DOHH2 (cell line): ENCODE data around the gene FAM216B.

Source experiments
- H3F3A ChIP-seq: fragments of 200-600 bp; sonication (generic), shearing (Covaris generic); 2 replicates; pipeline ENCODE4 v1.6.0; 2016; ENCODE audit warnings: antibody characterized with exemption, mild to moderate bottlenecking; ENCODE audit not compliant: control insufficient read depth, insufficient read depth
- H3K27ac ChIP-seq: fragments of 200-600 bp; sonication (generic); 2 replicates; pipeline ENCODE4 v1.5.1; 2014; ENCODE audit warnings: low read depth, mild to moderate bottlenecking, low read length, moderate library complexity
- H3K27me3 ChIP-seq: fragments of 200-600 bp; sonication (generic); 2 replicates; pipeline ENCODE4 v1.6.1; 2014; ENCODE audit warnings: mild to moderate bottlenecking, low read length, mixed read lengths; ENCODE audit not compliant: control insufficient read depth
- H3K36me3 ChIP-seq: fragments of 200-600 bp; sonication (generic); 2 replicates; pipeline ENCODE4 v1.6.1; 2014; ENCODE audit warnings: mild to moderate bottlenecking, low read length, moderate library complexity, mixed read lengths; ENCODE audit not compliant: control insufficient read depth
- H3K4me1 ChIP-seq: fragments of 200-600 bp; sonication (generic); 2 replicates; pipeline ENCODE4 v1.6.1; 2014; ENCODE audit warnings: mild to moderate bottlenecking, low read length, mixed read lengths; ENCODE audit not compliant: control insufficient read depth
- H3K4me2 ChIP-seq: fragments of 200-600 bp; sonication (generic); 2 replicates; pipeline ENCODE4 v1.6.0; 2014; ENCODE audit warnings: mild to moderate bottlenecking, low read length, moderate library complexity
- H3K4me3 ChIP-seq: fragments of 200-600 bp; sonication (generic); 2 replicates; pipeline ENCODE4 v1.5.1; 2014; ENCODE audit warnings: mild to moderate bottlenecking, low read length, mixed read lengths
- H3K79me2 ChIP-seq: fragments of 200-600 bp; sonication (generic); 2 replicates; pipeline ENCODE4 v1.6.1; 2014; ENCODE audit warnings: mild to moderate bottlenecking, low read length, mixed read lengths; ENCODE audit not compliant: control insufficient read depth
- H3K9me2 ChIP-seq: fragments of 200-600 bp; sonication (generic); replicated peaks from 2 replicates; pipeline ENCODE4 v1.6.1; 2014; ENCODE audit warnings: mild to moderate bottlenecking, low read length, mixed read lengths; ENCODE audit not compliant: control insufficient read depth
- H3K9me3 ChIP-seq: fragments of 200-600 bp; sonication (generic); 2 replicates; pipeline ENCODE4 v1.6.1; 2014; ENCODE audit warnings: antibody characterized with exemption, low read length, mixed read lengths; ENCODE audit not compliant: control insufficient read depth, insufficient read depth
- H4K20me1 ChIP-seq: fragments of 200-600 bp; sonication (generic); 2 replicates; pipeline ENCODE4 v1.6.0; 2014; ENCODE audit warnings: low read depth, mild to moderate bottlenecking, antibody characterized with exemption, low read length, moderate library complexity; ENCODE audit not compliant: control insufficient read depth, insufficient read depth
- EZH2phosphoT487 ChIP-seq: fragments of 200-600 bp; sonication (generic); IDR thresholded peaks from 2 replicates; pipeline ENCODE4 v1.6.1; 2017; ENCODE audit warnings: borderline replicate concordance, mild to moderate bottlenecking, antibody characterized with exemption, low read length, moderate library complexity, mixed read lengths
- TF ChIP-seq, protein P1 (sequence below): fragments of 200-600 bp; sonication (generic); IDR thresholded peaks from one replicate; pipeline ENCODE4 v1.5.1; 2014; ENCODE audit warnings: antibody characterized with exemption, mild to moderate bottlenecking, low read depth, low read length; ENCODE audit not compliant: poor library complexity, severe bottlenecking

Gene FAM216B

DNA sequence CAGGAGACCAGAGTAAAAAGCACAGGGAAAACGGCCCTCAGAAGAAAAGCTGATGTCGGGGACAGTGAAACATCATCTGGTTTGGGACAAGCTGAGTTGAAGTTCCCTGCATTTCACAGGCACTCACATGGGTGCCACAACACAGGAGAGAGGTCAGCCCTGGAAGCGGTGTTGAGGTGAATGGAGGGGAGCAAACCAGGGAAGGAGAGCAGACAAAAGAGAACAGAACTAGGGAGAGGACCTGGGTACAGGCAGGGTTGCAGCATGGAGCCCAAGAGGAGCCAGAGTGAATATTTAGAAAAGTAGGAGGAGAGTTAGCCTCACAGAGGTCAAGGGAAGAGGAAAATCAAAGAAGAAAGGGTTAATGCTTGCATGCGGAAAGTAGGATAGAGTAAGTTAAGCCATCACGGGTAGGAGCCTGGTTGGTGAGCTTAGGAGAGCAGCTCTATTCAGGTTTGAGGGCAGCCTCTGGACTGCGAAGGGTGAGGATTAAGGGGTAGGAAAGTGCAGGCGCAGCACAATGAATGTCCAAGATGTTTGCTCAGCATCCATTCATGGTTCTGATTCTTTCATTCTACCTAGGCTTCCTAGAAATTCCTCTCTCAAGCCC, 15.5 kb downstream of the FAM216B start:
- H3K27me3 ChIP-seq = no peaks in the 10 kb centered on the region
- no peaks in the 10 kb centered on the region for H3K36me3 ChIP-seq
- H3K4me2 ChIP-seq = no peak overlapping the region
- no peaks in the 10 kb centered on the region for H3K9me2 ChIP-seq
- no peak overlapping the region for H3K27ac ChIP-seq
- H3F3A ChIP-seq = no peaks in the 10 kb centered on the region
- H3K4me1 ChIP-seq = no peaks in the 10 kb centered on the region
- no peaks in the 10 kb centered on the region for H3K9me3 ChIP-seq
- H3K79me2 ChIP-seq = no peaks in the 10 kb centered on the region
- H4K20me1 ChIP-seq = no peaks in the 10 kb centered on the region
- TF ChIP-seq, protein P1, sequence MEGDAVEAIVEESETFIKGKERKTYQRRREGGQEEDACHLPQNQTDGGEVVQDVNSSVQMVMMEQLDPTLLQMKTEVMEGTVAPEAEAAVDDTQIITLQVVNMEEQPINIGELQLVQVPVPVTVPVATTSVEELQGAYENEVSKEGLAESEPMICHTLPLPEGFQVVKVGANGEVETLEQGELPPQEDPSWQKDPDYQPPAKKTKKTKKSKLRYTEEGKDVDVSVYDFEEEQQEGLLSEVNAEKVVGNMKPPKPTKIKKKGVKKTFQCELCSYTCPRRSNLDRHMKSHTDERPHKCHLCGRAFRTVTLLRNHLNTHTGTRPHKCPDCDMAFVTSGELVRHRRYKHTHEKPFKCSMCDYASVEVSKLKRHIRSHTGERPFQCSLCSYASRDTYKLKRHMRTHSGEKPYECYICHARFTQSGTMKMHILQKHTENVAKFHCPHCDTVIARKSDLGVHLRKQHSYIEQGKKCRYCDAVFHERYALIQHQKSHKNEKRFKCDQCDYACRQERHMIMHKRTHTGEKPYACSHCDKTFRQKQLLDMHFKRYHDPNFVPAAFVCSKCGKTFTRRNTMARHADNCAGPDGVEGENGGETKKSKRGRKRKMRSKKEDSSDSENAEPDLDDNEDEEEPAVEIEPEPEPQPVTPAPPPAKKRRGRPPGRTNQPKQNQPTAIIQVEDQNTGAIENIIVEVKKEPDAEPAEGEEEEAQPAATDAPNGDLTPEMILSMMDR = no peak
- TF ChIP-seq EZH2phosphoT487 = no peak
- no peak overlapping the region for H3K4me3 ChIP-seq

DNA sequence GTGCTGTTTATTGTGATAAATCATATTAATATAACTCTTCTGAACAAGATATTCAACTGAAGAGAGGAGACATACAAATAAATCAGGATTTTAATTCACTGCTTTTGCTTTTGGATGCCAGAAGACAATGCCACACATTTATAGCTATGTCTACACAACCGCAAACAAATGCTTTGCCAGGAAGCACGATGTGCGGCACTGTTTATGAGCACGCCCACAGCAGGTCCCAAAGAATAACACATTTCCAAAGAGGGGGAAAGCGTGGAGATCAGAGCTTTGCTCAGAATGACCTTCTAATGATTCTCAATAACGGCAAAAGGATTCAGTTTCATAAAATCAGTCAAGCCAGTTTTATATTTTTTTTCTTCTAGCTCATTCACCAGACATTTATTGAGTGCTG, 16.7 kb downstream of the FAM216B start:
- TF ChIP-seq, protein P1 = no peak
- no peak for TF ChIP-seq EZH2phosphoT487
- Histone ChIP-seq H3K4me1 (no peaks in the 10 kb centered on the region), H3K36me3 (no peaks in the 10 kb centered on the region), H3K9me2 (no peaks in the 10 kb centered on the region), H3K9me3 (no peaks in the 10 kb centered on the region), H3K4me2 (no peak overlapping the region), H3F3A (no peaks in the 10 kb centered on the region), H3K79me2 (no peaks in the 10 kb centered on the region), H3K4me3 (no peak overlapping the region), H4K20me1 (no peaks in the 10 kb centered on the region), H3K27me3 (no peaks in the 10 kb centered on the region), H3K27ac (no peak overlapping the region)

DNA sequence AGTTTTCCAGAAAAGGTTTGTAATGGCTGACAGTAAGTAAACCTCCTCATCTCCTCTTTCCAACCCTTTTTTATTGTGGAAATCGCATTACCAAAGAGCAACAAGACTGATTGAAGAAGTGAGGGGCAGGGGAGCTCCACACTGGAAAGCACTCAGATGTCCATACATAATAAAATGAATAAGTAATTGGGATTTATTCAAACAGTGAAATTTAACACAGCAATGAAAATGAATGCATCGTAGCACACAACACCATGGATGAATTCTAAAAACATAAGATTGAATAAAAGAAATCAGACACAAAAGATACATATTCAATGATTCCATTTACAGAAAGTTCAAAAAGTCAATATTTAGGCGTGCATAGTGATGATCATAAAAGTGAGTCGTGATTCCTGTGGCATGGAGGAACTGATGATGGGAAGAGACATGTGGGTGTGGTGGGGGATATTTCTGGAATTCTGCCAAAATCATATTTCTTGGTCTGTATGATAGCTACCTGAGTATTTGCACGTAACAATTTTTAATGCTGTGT, 18.8 kb downstream of the FAM216B start:
- no peaks in the 10 kb centered on the region for H3K9me2 ChIP-seq
- H3K36me3 ChIP-seq = no peaks in the 10 kb centered on the region
- H3K27me3 ChIP-seq = no peaks in the 10 kb centered on the region
- H3K79me2 ChIP-seq = no peaks in the 10 kb centered on the region
- H3K4me1 ChIP-seq = no peaks in the 10 kb centered on the region
- H4K20me1 ChIP-seq = no peaks in the 10 kb centered on the region
- H3K9me3 ChIP-seq = no peaks in the 10 kb centered on the region
- H3K4me2 ChIP-seq = no peak overlapping the region
- no peaks in the 10 kb centered on the region for H3F3A ChIP-seq
- no peak overlapping the region for H3K4me3 ChIP-seq
- TF ChIP-seq, protein P1 = no peak
- no peak for TF ChIP-seq EZH2phosphoT487
- no peak overlapping the region for H3K27ac ChIP-seq
